ENCODE data around the gene KLHDC1.

- TF ChIP-seq CTCF (IDR thresholded peaks at IDR 0.05; ENCODE audit: insufficient read depth, low read depth, low read length) (no peak), EZH2 (IDR thresholded peaks at IDR 0.05; ENCODE audit: insufficient read depth, low read length) (no peak)
Observed at GRCh38 chr14:49769581-49770211, 76.8 kb downstream of the KLHDC1 start.

Data from astrocyte (in vitro differentiated cells and primary cell).